Lower lobe of right lung (tissue), 2 donors: ENCODE results near the gene CEBPB. TPM values are rescaled to one million over a fixed set of nuclear protein-coding genes. Genes with fewer than 3 reads are reported as not detected.
"Not testable (repeated sequence)": the region's sequence is repeated elsewhere in the genome, so short reads cannot be mapped to it uniquely, and the experiment has no call there.

Source experiments
- ATAC-seq, 2 donors: fragments of 200-7000 bp; cut with Tn5 transposase; one replicate each; pipeline ENCODE4 v1.9.1; 2020 to 2022; ENCODE audit warnings: mild to moderate bottlenecking in 2 of 2, moderate library complexity in 2 of 2
- DNase-seq: peaks from one replicate; pipeline ENCODE4 v3.0.0-alpha.2; 2020
- H3K27ac ChIP-seq: fragments of 200-600 bp; one replicate; pipeline ENCODE4 v1.8.0; 2022
- H3K27me3 ChIP-seq: fragments of 200-600 bp; one replicate; pipeline ENCODE4 v1.8.0; 2022; ENCODE audit warnings: low read depth
- H3K36me3 ChIP-seq: fragments of 200-600 bp; one replicate; pipeline ENCODE4 v1.8.0; 2022; ENCODE audit warnings: mild to moderate bottlenecking
- H3K4me1 ChIP-seq: fragments of 200-600 bp; one replicate; pipeline ENCODE4 v1.8.0; 2022
- H3K4me3 ChIP-seq: fragments of 200-600 bp; one replicate; pipeline ENCODE4 v1.8.0; 2022; ENCODE audit warnings: mild to moderate bottlenecking
- H3K9me3 ChIP-seq: fragments of 200-600 bp; one replicate; pipeline ENCODE4 v1.8.0; 2022
- intact Hi-C: fragments of 100-400 bp; cut with DNase I; formaldehyde crosslinking; loops from one replicate; pipeline ENCODE4 v1.11.0; 2022
- total RNA-seq: library from RNA; stranded (reverse); fragmentation: NEBNext Ultra II Directional; extraction: Animal tissue kit (Norgen Biotek cat#: 25700); gene quantifications from one replicate; pipeline ENCODE4 v1.2.1, GENCODE V29; 2021
- TF ChIP-seq, protein P1 (sequence below): fragments of 200-600 bp; IDR thresholded peaks from one replicate; pipeline ENCODE4 v1.8.0; 2022; ENCODE audit warnings: antibody characterized with exemption, mild to moderate bottlenecking
- donor health status: DM: no; HTN: yes; CAD: no; lungs with severe emphysema.

CEBPB gene
- total RNA-seq, 1 donor from 2014 or later: 326 TPM

DNA sequence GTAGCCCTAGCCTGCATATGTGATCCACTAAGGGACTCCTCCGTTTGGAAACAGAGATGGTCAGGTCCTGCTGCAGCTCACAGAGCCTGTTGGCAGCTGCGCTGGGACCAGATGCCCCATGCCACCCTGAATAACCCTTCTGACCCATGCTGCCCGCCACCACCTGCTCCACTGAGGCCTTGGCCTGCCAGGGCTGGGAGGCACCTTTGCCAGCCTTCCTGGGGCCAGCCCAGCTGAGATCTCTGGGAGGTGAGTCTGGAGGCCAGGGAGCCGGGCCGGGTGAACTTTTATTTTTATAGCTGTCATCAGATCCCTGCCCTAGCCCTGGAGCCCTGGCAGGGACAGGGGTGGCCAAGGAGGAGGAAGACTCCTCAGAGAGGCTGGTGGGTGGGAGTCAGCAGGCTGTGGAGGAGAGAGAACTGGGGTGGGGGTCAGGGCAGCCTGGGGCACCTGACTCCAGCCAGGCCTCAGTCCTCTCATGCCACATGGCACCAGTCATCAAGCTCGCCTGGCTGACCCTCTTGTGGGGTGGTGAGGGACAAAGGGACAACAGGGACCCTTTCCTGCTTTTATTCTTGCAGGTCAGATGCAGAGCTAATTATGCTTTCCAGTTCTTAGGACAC, 10.0 kb downstream of the CEBPB start:
- TF ChIP-seq, protein P1, sequence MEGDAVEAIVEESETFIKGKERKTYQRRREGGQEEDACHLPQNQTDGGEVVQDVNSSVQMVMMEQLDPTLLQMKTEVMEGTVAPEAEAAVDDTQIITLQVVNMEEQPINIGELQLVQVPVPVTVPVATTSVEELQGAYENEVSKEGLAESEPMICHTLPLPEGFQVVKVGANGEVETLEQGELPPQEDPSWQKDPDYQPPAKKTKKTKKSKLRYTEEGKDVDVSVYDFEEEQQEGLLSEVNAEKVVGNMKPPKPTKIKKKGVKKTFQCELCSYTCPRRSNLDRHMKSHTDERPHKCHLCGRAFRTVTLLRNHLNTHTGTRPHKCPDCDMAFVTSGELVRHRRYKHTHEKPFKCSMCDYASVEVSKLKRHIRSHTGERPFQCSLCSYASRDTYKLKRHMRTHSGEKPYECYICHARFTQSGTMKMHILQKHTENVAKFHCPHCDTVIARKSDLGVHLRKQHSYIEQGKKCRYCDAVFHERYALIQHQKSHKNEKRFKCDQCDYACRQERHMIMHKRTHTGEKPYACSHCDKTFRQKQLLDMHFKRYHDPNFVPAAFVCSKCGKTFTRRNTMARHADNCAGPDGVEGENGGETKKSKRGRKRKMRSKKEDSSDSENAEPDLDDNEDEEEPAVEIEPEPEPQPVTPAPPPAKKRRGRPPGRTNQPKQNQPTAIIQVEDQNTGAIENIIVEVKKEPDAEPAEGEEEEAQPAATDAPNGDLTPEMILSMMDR: no peak
- intact Hi-C loops: no loop called here
- Histone ChIP-seq H3K27me3 (no peaks in the 10 kb centered on the region), H3K36me3 (no peaks in the 10 kb centered on the region), H3K27ac (no peak overlapping the region), H3K4me1 (peaks cover 4% of the 10 kb centered on the region), H3K9me3 (peaks cover 3% of the 10 kb centered on the region), H3K4me3 (no peak overlapping the region)
- ATAC-seq (no peak), DNase-seq (no peak)

DNA sequence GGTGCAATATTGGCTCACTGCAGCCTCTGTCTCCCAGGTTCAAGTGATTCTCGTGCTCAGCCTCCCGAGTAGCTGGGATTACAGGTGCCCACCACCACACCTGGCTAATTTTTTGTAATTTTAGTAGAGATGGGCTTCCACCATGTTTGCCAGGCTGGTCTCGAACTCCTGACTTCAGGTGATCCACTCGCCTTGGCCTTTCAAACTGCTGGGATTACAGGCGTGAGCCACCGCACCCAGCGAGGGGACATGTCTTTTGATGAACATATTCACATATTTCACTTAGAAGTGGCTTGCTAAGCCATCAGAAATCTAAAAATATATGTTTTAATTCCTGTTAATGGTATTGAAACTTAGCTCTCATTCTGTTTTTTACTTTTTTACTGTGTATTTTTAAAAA, 11.1 kb downstream of the CEBPB start:
- H3K27ac ChIP-seq, intact Hi-C loops, ATAC-seq: not testable (repeated sequence)

DNA sequence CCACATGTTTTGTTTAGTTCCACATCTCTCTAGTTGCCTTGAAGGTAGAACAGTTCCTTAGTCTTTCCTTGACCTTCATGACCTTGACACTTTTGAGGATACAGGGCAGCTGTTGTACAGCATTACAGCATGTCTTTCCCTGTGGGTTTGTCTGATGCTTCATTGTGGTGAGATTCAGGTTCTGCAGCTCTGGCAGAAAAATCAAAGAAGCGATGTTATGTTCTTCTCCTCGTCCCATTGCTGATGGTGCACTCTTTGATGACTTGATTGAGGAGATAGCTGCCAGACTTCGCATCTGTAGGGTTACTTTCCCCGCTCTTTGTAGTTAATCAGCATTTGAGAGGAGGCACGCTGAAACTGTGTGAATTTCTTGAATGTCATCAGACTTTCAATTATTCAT, 12.0 kb downstream of the CEBPB start:
- DNase-seq (no peak), ATAC-seq (no peak)
- no peak overlapping the region for H3K27ac ChIP-seq
- intact Hi-C loops: no loop called here
- TF ChIP-seq, protein P1: no peak
- no peaks in the 10 kb centered on the region for H3K27me3 ChIP-seq
- no peaks in the 10 kb centered on the region for H3K36me3 ChIP-seq
- peaks cover 3% of the 10 kb centered on the region for H3K9me3 ChIP-seq
- no peaks in the 10 kb centered on the region for H3K4me1 ChIP-seq
- no peak overlapping the region for H3K4me3 ChIP-seq

More for the DNA sequence above, 11.1 kb downstream of the CEBPB start:
- not testable (repeated sequence) for H3K9me3 ChIP-seq, H3K4me1 ChIP-seq, H3K27me3 ChIP-seq, H3K4me3 ChIP-seq, H3K36me3 ChIP-seq, DNase-seq

DNA sequence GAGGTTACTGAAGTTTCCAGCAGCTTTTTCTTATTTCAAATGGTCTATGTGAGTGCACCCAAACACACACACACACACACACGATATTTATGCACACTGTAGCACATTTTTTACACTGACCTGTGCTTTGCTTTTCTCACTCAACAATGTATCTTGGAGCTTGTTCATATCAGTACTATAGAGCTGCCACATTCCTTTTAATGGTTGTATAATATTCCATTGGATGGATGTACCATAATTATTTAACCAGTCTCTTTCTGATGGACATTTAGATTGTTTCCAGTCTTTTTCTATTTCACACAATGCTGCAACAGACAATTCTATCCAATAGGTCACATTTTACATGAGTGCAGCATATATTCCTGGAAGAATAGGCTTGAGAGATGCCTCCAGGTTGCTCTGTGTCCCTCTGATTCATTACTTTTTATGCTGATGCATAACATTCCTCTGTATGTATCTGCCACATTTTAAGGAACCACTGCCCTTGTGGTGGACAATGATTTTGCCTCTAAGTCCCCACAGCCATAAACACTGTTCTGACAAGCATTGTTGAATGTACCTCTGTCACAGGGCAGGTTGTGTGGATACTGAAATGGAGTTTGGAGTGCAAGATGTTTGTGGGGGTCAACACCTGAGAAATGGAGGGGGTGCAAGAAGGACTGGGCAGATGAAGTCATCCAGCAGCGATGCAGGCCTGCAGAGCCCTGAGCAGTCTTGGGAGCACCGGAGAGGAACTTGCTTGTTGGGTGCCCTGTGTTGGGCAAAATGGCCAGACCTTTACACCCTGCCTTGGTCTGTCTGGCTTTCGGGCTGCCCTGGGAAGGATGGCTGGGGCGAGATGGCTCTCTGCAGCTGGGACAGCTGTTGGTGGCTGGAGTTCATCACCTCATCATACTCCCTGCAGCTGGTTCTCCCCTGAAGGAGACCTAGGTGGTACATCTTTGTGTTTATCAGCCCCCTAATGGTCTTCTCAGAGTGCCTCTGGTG, 13.6 kb downstream of the CEBPB start:
- no peak for DNase-seq
- TF ChIP-seq, protein P1: no peak
- no peaks in the 10 kb centered on the region for H3K27me3 ChIP-seq
- H3K4me1 ChIP-seq: no peaks in the 10 kb centered on the region
- H3K4me3 ChIP-seq: no peak overlapping the region
- peaks cover 3% of the 10 kb centered on the region for H3K9me3 ChIP-seq
- H3K36me3 ChIP-seq: no peaks in the 10 kb centered on the region
- H3K27ac ChIP-seq: no peak overlapping the region
- ATAC-seq: no peak
- intact Hi-C loops: no loop called here

DNA sequence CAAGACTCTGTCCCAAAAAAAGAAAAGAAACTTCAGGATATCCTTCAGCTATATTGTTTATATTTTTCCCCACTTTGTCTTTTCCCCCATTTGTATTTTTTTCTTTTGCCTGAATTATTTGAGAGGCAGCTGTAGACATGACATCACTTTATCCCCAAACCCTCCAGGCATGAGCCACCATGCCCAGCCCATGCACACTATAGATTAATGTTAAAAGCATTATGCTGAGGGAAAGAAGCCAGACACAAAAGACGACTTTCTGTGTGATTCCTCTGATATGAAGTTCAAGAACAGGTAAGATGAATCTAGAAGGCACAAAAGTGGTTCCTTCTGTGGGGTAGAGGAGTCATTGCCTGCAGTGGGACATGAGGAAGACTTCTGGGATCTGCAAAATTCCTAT, 16.4 kb downstream of the CEBPB start:
- no peaks in the 10 kb centered on the region for H3K4me1 ChIP-seq
- H3K4me3 ChIP-seq: no peak overlapping the region
- TF ChIP-seq, protein P1: no peak
- H3K9me3 ChIP-seq: peaks cover 3% of the 10 kb centered on the region
- intact Hi-C loops: no loop called here
- no peaks in the 10 kb centered on the region for H3K27me3 ChIP-seq
- no peak overlapping the region for H3K27ac ChIP-seq
- ATAC-seq: no peak
- no peak for DNase-seq
- no peaks in the 10 kb centered on the region for H3K36me3 ChIP-seq

DNA sequence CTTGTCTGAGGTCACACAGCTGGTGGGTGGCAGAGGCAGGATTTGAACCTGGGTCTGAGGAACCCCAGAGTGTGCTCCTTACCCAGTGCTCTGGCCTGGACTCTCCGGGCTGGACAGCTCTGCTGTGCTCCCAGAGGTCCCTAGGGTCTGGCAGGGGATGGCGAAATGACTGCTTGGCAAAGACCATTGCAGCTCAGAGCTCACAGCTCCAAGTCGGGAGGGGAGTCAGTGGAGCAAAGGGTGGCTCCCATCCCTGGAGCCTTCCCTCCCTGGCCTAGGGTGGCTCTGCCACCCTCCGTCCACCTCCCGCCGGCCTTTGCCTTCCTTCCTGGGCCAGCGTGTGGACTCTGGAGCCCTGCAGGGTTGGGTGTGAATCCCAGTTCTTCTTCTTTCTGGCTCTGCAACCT, 17.5 kb downstream of the CEBPB start:
- ATAC-seq (peak; percentile 15 to 20), DNase-seq (peak; percentile 23)
- intact Hi-C loops: no loop called here
- Histone ChIP-seq H3K27ac (no peak overlapping the region), H3K9me3 (peaks cover 3% of the 10 kb centered on the region), H3K27me3 (no peaks in the 10 kb centered on the region), H3K36me3 (no peaks in the 10 kb centered on the region), H3K4me3 (no peak overlapping the region), H3K4me1 (no peaks in the 10 kb centered on the region)
- TF ChIP-seq, protein P1: no peak

DNA sequence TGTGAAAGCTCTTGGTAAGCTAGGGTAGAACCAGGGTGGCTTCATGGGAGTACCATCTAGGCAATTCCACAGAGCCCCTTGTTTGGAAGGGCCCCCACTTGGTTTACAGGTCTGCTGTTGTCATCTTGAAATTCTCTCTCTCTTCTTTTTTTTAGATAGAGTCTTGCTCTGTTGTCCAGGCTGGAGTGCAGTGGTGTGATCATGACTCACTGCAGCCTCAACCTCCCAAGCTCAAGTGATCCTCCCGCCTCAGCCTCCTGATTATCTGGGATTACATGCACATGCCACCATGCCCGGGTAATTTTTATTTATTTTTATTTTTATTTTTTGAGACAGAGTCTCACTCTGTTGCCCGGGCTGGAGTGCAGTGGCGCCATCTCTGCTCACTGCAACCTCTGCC, 18.2 kb downstream of the CEBPB start:
- ATAC-seq, H3K27ac ChIP-seq, H3K4me1 ChIP-seq, intact Hi-C loops, H3K27me3 ChIP-seq, H3K9me3 ChIP-seq, H3K36me3 ChIP-seq, H3K4me3 ChIP-seq: not testable (repeated sequence)
- peak; percentile 5 for DNase-seq
